Body of pancreas (tissue), 4 donors: ENCODE results near the gene GRIK4. TPM values are rescaled to one million over a fixed set of nuclear protein-coding genes. Genes with fewer than 3 reads are reported as not detected.

Experiments
- ATAC-seq: fragments of 150-250 bp; one replicate; pipeline ENCODE4 v1.9.1; 2016
- DNase-seq, 4 donors: peaks; one replicate each; pipeline ENCODE4 v3.0.0-alpha.2; 2019
- H3K27ac ChIP-seq, 4 donors: fragments of 200-600 bp; sonication (generic); 1 replicate in 3 of 4; 2 replicates in 1 of 4; pipeline versions ENCODE4 v1.5.1 to v1.6.1; 2016 to 2019; ENCODE audit warnings: mild to moderate bottlenecking in 1 of 4, mixed read lengths in 1 of 4, moderate library complexity in 1 of 4
- H3K27me3 ChIP-seq, 2 donors: fragments of 200-600 bp; sonication (generic); one replicate each; pipeline ENCODE4 v1.6.0; 2016; ENCODE audit warnings: mild to moderate bottlenecking in 1 of 2
- H3K36me3 ChIP-seq, 2 donors: fragments of 200-600 bp; sonication (generic); replicated peaks in 1 of 2; 2 replicates each; pipeline ENCODE4 v1.5.1; 2016; ENCODE audit warnings: low read depth in 2 of 2; ENCODE audit not compliant: insufficient read depth in 1 of 2
- H3K4me1 ChIP-seq: fragments of 200-600 bp; sonication (generic); one replicate; pipeline ENCODE4 v1.6.0; 2016
- H3K4me3 ChIP-seq, 2 donors: fragments of 200-600 bp; sonication (generic); 1 replicate in 1 of 2; 2 replicates in 1 of 2; pipeline ENCODE4 v1.5.1; 2016 to 2019
- H3K9me3 ChIP-seq, 3 donors: fragments of 200-600 bp; sonication (generic); 1 replicate in 2 of 3; 2 replicates in 1 of 3; pipeline ENCODE4 v1.5.1; 2016
- CTCF ChIP-seq, 7 experiments: fragments of 450-650 bp in 4 of 7; fragments of 200-600 bp in 3 of 7; sonication (generic) in 3 of 7; IDR thresholded peaks; one replicate each; pipeline ENCODE4 v1.5.1; 2016 to 2019; ENCODE audit warnings: antibody characterized with exemption in 7 of 7
- POLR2A ChIP-seq, 3 donors: fragments of 450-650 bp; IDR thresholded peaks; one replicate each; pipeline ENCODE4 v1.6.1; 2016; ENCODE audit warnings: antibody characterized with exemption in 3 of 3, mild to moderate bottlenecking in 2 of 3
- WGBS, 2 donors: methylation state at CpG; one replicate each; pipeline ENCODE4 v1.1.5; 2017; 5-methylcytosine and 5-hydroxymethylcytosine counted together
- intact Hi-C: fragments of 100-400 bp; cut with DNase I; formaldehyde crosslinking; loops from one replicate; pipeline ENCODE4 v1.15.1; 2023
- total RNA-seq, 2 donors: library from RNA; depleted of rRNA; stranded (reverse); fragments of >200 nt; gene quantifications; one replicate each; pipeline ENCODE4 v1.1.0, GENCODE V29; 2016

The GRIK4 gene
- total RNA-seq, 2 donors from 2014 or later, result not detected

GRCh38 chr11:120738516-120739046, 227.0 kb downstream of the GRIK4 start:
- no peak overlapping the region for H3K4me3 ChIP-seq
- intact Hi-C loops, result no loop called here
- 63 to 81% methylated on average over 7 to 10 of the region's 10 CpGs for WGBS, 2 donors
- no peaks in the 10 kb centered on the region for H3K9me3 ChIP-seq
- H3K27me3 ChIP-seq, result no peaks in the 10 kb centered on the region
- TF ChIP-seq CTCF (IDR thresholded peaks at IDR 0.05), result no peak
- no peak for TF ChIP-seq POLR2A (IDR thresholded peaks at IDR 0.05)
- ATAC-seq (no peak), DNase-seq (no peak)
- H3K36me3 ChIP-seq, result no peaks in the 10 kb centered on the region
- no peak overlapping the region for H3K27ac ChIP-seq
- H3K4me1 ChIP-seq, result no peaks in the 10 kb centered on the region

- H3K4me1 ChIP-seq, result no peaks in the 10 kb centered on the region
- intact Hi-C loops, result no loop called here
- no peak overlapping the region for H3K4me3 ChIP-seq
- no peaks in the 10 kb centered on the region for H3K27me3 ChIP-seq
- WGBS, 2 donors, result 57 to 64% methylated on average over 3 of the region's 3 CpGs
- no peaks in the 10 kb centered on the region for H3K36me3 ChIP-seq
- no peaks in the 10 kb centered on the region for H3K9me3 ChIP-seq
- DNase-seq (no peak), ATAC-seq (no peak)
- TF ChIP-seq CTCF (IDR thresholded peaks at IDR 0.05) (no peak), POLR2A (IDR thresholded peaks at IDR 0.05) (no peak)
- H3K27ac ChIP-seq, result no peak overlapping the region
Observed at GRCh38 chr11:120739780-120740179, 228.2 kb downstream of the GRIK4 start.

GRCh38 chr11:120740380-120740779, 228.8 kb downstream of the GRIK4 start:
- H3K4me1 ChIP-seq, result no peaks in the 10 kb centered on the region
- 75 to 83% methylated on average over 3 of the region's 3 CpGs for WGBS, 2 donors
- H3K4me3 ChIP-seq, result no peak overlapping the region
- no peaks in the 10 kb centered on the region for H3K9me3 ChIP-seq
- no peak for DNase-seq
- H3K36me3 ChIP-seq, result no peaks in the 10 kb centered on the region
- no peak overlapping the region for H3K27ac ChIP-seq
- H3K27me3 ChIP-seq, result no peaks in the 10 kb centered on the region
- intact Hi-C loops, result no loop called here
- TF ChIP-seq POLR2A (IDR thresholded peaks at IDR 0.05) (no peak), CTCF (IDR thresholded peaks at IDR 0.05) (no peak)
- ATAC-seq, result no peak

- 71% methylated on average over 14 of the region's 14 CpGs for WGBS, 2 donors
- DNase-seq (no peak), ATAC-seq (no peak)
- TF ChIP-seq CTCF (IDR thresholded peaks at IDR 0.05) (no peak), POLR2A (IDR thresholded peaks at IDR 0.05) (no peak)
- H3K4me3 ChIP-seq, result no peak overlapping the region
- H3K9me3 ChIP-seq, result no peaks in the 10 kb centered on the region
- intact Hi-C loops, result no loop called here
- no peak overlapping the region for H3K27ac ChIP-seq
- no peaks in the 10 kb centered on the region for H3K36me3 ChIP-seq
- H3K27me3 ChIP-seq, result no peaks in the 10 kb centered on the region
- H3K4me1 ChIP-seq, result no peaks in the 10 kb centered on the region
Observed at GRCh38 chr11:120744016-120744994, 232.8 kb downstream of the GRIK4 start.
